Parathyroid adenoma (tissue), 2 donors: ENCODE data around the gene ECT2L.

Experiments
- H2AFZ ChIP-seq: fragments of 300-600 bp; sonication (generic); one replicate; pipeline ENCODE4 v1.7.0; 2017; ENCODE audit warnings: antibody characterized with exemption, mild to moderate bottlenecking
- H3K27ac ChIP-seq: fragments of 300-600 bp; sonication (generic); one replicate; pipeline ENCODE4 v1.7.0; 2017
- H3K27me3 ChIP-seq: fragments of 300-600 bp; sonication (generic); one replicate; pipeline ENCODE4 v1.7.0; 2017; ENCODE audit warnings: low read length; ENCODE audit not compliant: control insufficient read depth, insufficient read depth
- H3K36me3 ChIP-seq: fragments of 300-600 bp; sonication (generic); one replicate; pipeline ENCODE4 v1.7.0; 2017; ENCODE audit warnings: low read length; ENCODE audit not compliant: control insufficient read depth, insufficient read depth
- H3K4me1 ChIP-seq: fragments of 300-600 bp; sonication (generic); one replicate; pipeline ENCODE4 v1.7.0; 2017; ENCODE audit warnings: control low read depth
- H3K4me2 ChIP-seq: fragments of 300-600 bp; sonication (generic); one replicate; pipeline ENCODE4 v1.7.0; 2017; ENCODE audit warnings: low read length
- H3K4me3 ChIP-seq: fragments of 300-600 bp; sonication (generic); one replicate; pipeline ENCODE4 v1.7.0; 2017; ENCODE audit warnings: low read depth, low read length
- H3K79me2 ChIP-seq: fragments of 300-600 bp; sonication (generic); one replicate; pipeline ENCODE4 v1.7.0; 2017; ENCODE audit warnings: control low read depth
- H3K9ac ChIP-seq: fragments of 300-600 bp; sonication (generic); one replicate; pipeline ENCODE4 v1.7.0; 2017; ENCODE audit warnings: mild to moderate bottlenecking
- H3K9me3 ChIP-seq: fragments of 300-600 bp; sonication (generic); one replicate; pipeline ENCODE4 v1.7.0; 2017; ENCODE audit warnings: low read length; ENCODE audit not compliant: control insufficient read depth
- CTCF ChIP-seq: fragments of 300-600 bp; sonication (generic); IDR thresholded peaks from one replicate; pipeline ENCODE4 v1.7.0; 2017; ENCODE audit warnings: antibody characterized with exemption, mild to moderate bottlenecking
- donor health status: primary hyperparathyroidism.

ECT2L gene

DNA sequence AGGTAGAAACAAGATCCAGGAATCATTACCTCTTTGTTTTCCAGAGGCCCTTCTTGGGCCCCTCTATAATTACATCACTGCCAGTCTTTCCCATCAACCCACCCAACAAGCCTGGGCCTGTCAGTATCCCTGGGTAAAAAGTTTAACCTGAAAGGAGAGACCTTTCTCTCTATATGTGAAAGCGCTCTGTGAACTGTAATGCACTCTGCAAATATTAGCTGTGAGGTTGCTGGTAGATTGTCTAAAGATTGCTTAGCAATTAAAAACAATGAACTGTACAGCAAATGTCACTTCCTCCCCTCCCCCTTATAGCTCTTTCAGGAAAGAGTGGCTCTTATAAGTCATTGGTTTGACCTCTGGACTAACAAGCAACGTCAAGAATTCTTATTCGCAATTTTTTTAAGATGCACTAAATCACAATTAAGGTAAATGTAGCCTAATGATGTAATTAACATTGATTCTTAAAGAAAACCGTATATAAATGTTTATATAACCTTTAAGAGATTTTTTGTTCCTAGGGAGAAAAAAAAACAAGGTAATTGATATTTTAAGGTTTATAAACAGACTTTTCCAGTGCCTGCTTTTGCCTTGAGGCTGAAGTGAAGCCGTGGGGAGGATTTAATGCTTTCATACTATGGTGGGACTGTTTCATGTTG lies 18.4 kb downstream of the ECT2L start:
- no peaks in the 10 kb centered on the region for H3K36me3 ChIP-seq
- H3K27me3 ChIP-seq = no peaks in the 10 kb centered on the region
- no peaks in the 10 kb centered on the region for H3K79me2 ChIP-seq
- no peaks in the 10 kb centered on the region for H3K9me3 ChIP-seq
- H3K27ac ChIP-seq = no peak overlapping the region
- no peak for TF ChIP-seq CTCF
- no peak overlapping the region for H3K9ac ChIP-seq
- H2AFZ ChIP-seq = no peak overlapping the region
- H3K4me3 ChIP-seq = no peak overlapping the region
- H3K4me2 ChIP-seq = no peak overlapping the region
- peaks cover 16% of the 10 kb centered on the region for H3K4me1 ChIP-seq

GRCh38 chr6:138815221-138815620 lies 19.3 kb downstream of the ECT2L start:
- no peaks in the 10 kb centered on the region for H3K79me2 ChIP-seq
- H3K27me3 ChIP-seq = no peaks in the 10 kb centered on the region
- no peaks in the 10 kb centered on the region for H3K9me3 ChIP-seq
- H3K4me3 ChIP-seq = no peak overlapping the region
- H2AFZ ChIP-seq = no peak overlapping the region
- no peak overlapping the region for H3K4me2 ChIP-seq
- TF ChIP-seq CTCF = no peak
- H3K4me1 ChIP-seq = peaks cover 16% of the 10 kb centered on the region
- no peak overlapping the region for H3K9ac ChIP-seq
- H3K27ac ChIP-seq = no peak overlapping the region
- H3K36me3 ChIP-seq = no peaks in the 10 kb centered on the region

DNA sequence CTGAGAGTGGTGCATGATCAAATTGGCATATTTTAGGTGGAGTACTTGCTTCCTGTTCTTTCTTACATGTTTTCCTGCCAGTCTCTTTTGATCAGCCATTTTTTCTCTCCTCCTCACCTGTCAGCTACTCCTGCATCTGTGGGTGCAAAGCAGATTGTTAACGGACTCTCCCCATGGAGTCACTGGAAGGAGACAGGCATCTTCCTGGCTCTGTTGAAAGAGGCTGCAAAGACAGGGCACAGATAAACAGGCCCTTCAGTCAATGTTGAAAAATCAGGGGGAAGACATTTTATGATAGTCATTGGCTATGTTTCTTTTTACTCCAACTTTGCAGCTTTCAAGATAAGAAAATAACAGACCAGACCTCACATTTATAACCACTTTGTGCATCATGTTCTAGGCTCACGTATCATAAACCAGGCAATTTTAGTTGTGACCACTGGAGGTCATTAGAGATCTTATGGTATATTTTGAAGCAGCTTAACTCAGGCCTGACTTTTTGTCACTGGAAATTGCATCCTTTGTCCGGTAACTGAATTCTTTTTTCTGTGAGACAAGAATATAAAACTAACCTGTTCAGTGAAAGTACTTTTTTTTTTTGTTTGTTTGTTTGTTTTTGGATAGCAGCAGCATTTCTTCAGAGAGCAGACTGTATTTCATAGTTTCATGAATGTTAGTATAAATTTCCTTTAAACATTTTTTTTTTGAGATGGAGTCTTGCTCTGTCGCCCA lies 20.1 kb downstream of the ECT2L start:
- Histone ChIP-seq H2AFZ (no peak overlapping the region), H3K9me3 (no peaks in the 10 kb centered on the region), H3K4me1 (peaks cover 16% of the 10 kb centered on the region), H3K79me2 (no peaks in the 10 kb centered on the region), H3K4me2 (no peak overlapping the region), H3K27ac (no peak overlapping the region), H3K4me3 (no peak overlapping the region), H3K36me3 (no peaks in the 10 kb centered on the region), H3K27me3 (no peaks in the 10 kb centered on the region), H3K9ac (no peak overlapping the region)
- TF ChIP-seq CTCF = peak; percentile 74

- H3K4me2 ChIP-seq = peak overlapping the region; percentile 27
- peaks cover 16% of the 10 kb centered on the region for H3K4me1 ChIP-seq
- TF ChIP-seq CTCF = no peak
- no peaks in the 10 kb centered on the region for H3K79me2 ChIP-seq
- peak overlapping the region; percentile 34 for H3K27ac ChIP-seq
- H3K4me3 ChIP-seq = no peak overlapping the region
- H2AFZ ChIP-seq = peak overlapping the region; percentile 71
- no peaks in the 10 kb centered on the region for H3K36me3 ChIP-seq
- no peak overlapping the region for H3K9ac ChIP-seq
- no peaks in the 10 kb centered on the region for H3K27me3 ChIP-seq
- no peaks in the 10 kb centered on the region for H3K9me3 ChIP-seq
These were observed 21.9 kb downstream of the ECT2L start for GRCh38 chr6:138817799-138818198.
